DOHH2 (cell line): ENCODE measurements around the gene ABHD16B.

Experiments
- EZH2phosphoT487 ChIP-seq: fragments of 200-600 bp; sonication (generic); IDR thresholded peaks from 2 replicates; pipeline ENCODE4 v1.6.1; 2017; ENCODE audit warnings: borderline replicate concordance, mild to moderate bottlenecking, antibody characterized with exemption, low read length, moderate library complexity, mixed read lengths
- TF ChIP-seq, protein P1 (sequence below): fragments of 200-600 bp; sonication (generic); IDR thresholded peaks from one replicate; pipeline ENCODE4 v1.5.1; 2014; ENCODE audit warnings: antibody characterized with exemption, mild to moderate bottlenecking, low read depth, low read length; ENCODE audit not compliant: poor library complexity, severe bottlenecking

DNA sequence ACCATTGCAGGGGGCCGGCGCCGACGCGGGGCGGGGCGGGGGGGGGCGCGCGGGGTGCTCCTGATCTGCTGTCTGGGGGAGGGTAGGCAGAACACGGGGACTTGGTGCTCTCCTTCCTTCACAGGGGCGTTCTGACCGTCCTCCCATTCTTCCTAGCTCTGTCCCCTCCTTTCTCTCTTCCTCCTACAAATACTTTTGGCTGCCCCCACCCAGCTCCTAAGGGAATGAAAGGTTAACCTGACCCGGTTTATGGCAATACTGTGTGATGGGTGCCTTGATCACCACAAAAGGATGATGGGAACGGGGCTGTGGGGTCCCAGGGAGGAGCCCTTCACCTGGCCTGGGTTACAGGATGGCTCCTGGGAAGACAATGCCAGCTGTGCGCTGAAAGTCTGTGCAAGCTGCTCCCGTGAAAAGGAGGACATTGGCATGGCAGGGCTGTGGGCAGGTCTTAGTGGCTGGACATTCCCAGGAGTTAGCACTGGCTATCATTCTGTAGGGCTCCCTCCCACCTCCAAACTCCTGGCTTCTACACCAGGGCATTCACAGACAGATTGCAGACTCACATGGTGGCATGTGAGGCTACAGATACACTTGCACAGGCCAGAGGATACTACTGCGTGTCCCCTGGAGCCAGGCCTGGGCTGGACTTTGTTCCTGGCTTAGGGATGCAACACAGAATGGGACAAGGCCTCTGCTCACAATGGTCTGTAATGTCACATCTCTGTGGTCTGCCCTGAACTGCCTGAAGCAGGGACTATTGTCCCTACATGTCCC lies 1.9 kb downstream of the ABHD16B start:
- TF ChIP-seq, protein P1, sequence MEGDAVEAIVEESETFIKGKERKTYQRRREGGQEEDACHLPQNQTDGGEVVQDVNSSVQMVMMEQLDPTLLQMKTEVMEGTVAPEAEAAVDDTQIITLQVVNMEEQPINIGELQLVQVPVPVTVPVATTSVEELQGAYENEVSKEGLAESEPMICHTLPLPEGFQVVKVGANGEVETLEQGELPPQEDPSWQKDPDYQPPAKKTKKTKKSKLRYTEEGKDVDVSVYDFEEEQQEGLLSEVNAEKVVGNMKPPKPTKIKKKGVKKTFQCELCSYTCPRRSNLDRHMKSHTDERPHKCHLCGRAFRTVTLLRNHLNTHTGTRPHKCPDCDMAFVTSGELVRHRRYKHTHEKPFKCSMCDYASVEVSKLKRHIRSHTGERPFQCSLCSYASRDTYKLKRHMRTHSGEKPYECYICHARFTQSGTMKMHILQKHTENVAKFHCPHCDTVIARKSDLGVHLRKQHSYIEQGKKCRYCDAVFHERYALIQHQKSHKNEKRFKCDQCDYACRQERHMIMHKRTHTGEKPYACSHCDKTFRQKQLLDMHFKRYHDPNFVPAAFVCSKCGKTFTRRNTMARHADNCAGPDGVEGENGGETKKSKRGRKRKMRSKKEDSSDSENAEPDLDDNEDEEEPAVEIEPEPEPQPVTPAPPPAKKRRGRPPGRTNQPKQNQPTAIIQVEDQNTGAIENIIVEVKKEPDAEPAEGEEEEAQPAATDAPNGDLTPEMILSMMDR = no peak
- no peak for TF ChIP-seq EZH2phosphoT487
